MM.1S (cell line): ENCODE data around the gene ETV2.

Source experiments
- CTCF ChIP-seq: fragments of 300-600 bp; sonication (generic); IDR thresholded peaks from 2 replicates; pipeline ENCODE4 v1.5.1; 2016; ENCODE audit warnings: antibody characterized with exemption, low read length, mixed read lengths
- EZH2 ChIP-seq: fragments of 300-600 bp; sonication (generic); optimal IDR thresholded peaks from 2 replicates; pipeline ENCODE3; 2017; ENCODE audit warnings: low read depth, mild to moderate bottlenecking, antibody characterized with exemption, low read length, mixed read lengths
- EZH2phosphoT487 ChIP-seq: fragments of 300-600 bp; sonication (generic); IDR thresholded peaks from 2 replicates; pipeline ENCODE4 v1.6.1; 2018; ENCODE audit warnings: antibody characterized with exemption, low read length

- TF ChIP-seq CTCF: no peak
- TF ChIP-seq EZH2: no peak
- no peak for TF ChIP-seq EZH2phosphoT487
Measured at GRCh38 chr19:35618857-35619256, 22.7 kb upstream of the ETV2 start.
